HUES6 (cell line): Measurements from ENCODE around the gene LIN7B.

Experiments
- H3K27ac ChIP-seq: 2 replicates; pipeline ENCODE4 v1.7.0; 2013; ENCODE audit warnings: low read depth, mild to moderate bottlenecking, low read length, inconsistent platforms
- H3K27me3 ChIP-seq: 2 replicates; pipeline ENCODE4 v1.6.1; 2013; ENCODE audit warnings: low read length; ENCODE audit not compliant: control insufficient read depth, insufficient read depth
- H3K36me3 ChIP-seq: 2 replicates; pipeline ENCODE4 v1.6.1; 2013; ENCODE audit warnings: low read length; ENCODE audit not compliant: control insufficient read depth, insufficient read depth
- H3K4me1 ChIP-seq: 2 replicates; pipeline ENCODE4 v1.6.1; 2013; ENCODE audit warnings: low read length; ENCODE audit not compliant: control insufficient read depth, insufficient read depth
- H3K4me3 ChIP-seq: 2 replicates; pipeline ENCODE4 v1.5.1; 2013; ENCODE audit warnings: low read depth, low read length
- H3K9ac ChIP-seq: one replicate; pipeline ENCODE4 v1.6.1; 2013; ENCODE audit warnings: mild to moderate bottlenecking, low read length
- H3K9me3 ChIP-seq: 2 replicates; pipeline ENCODE4 v1.6.1; 2013; ENCODE audit warnings: low read depth, low read length; ENCODE audit not compliant: control insufficient read depth, insufficient read depth

The LIN7B gene

GRCh38 chr19:49157445-49158224 lies 43.5 kb downstream of the LIN7B start, which contains the start of gene TRPM4:
Gene TRPM4 (plus strand): TSS chr19:49157792. CDS start chr19:49157867, 75 bp downstream.
- H3K27ac ChIP-seq: no peak within 1 kb of the TSS
- no peaks in the 10 kb centered on the region for H3K9me3 ChIP-seq
- peak within 1 kb of the TSS; percentile 93 for H3K4me3 ChIP-seq

GRCh38 chr19:49160450-49161189 lies 46.5 kb downstream of the LIN7B start:
- H3K36me3 ChIP-seq: no peaks in the 10 kb centered on the region
- H3K9me3 ChIP-seq: no peaks in the 10 kb centered on the region
- H3K27me3 ChIP-seq: peaks cover 38% of the 10 kb centered on the region
- no peak overlapping the region for H3K9ac ChIP-seq
- H3K4me3 ChIP-seq: no peak overlapping the region
- peaks cover 18% of the 10 kb centered on the region for H3K4me1 ChIP-seq
- H3K27ac ChIP-seq: no peak overlapping the region

More at GRCh38 chr19:49157445-49158224, 43.5 kb downstream of the LIN7B start, which contains the start of gene TRPM4:
- peak within 1 kb of the TSS; percentile 63 for H3K9ac ChIP-seq
- no peaks in the 10 kb centered on the region for H3K36me3 ChIP-seq
- peaks cover 51% of the 10 kb centered on the region for H3K27me3 ChIP-seq
- peaks cover 19% of the 10 kb centered on the region for H3K4me1 ChIP-seq

- no peak overlapping the region for H3K4me3 ChIP-seq
- H3K36me3 ChIP-seq: no peaks in the 10 kb centered on the region
- no peak overlapping the region for H3K27ac ChIP-seq
- H3K9ac ChIP-seq: no peak overlapping the region
- H3K9me3 ChIP-seq: no peaks in the 10 kb centered on the region
- H3K27me3 ChIP-seq: peaks cover 41% of the 10 kb centered on the region
- H3K4me1 ChIP-seq: peaks cover 14% of the 10 kb centered on the region
These were observed 47.8 kb downstream of the LIN7B start for GRCh38 chr19:49161987-49162386.

- no peak overlapping the region for H3K27ac ChIP-seq
These were observed 51.1 kb downstream of the LIN7B start for GRCh38 chr19:49165111-49165750.

GRCh38 chr19:49165865-49166301 lies 51.7 kb downstream of the LIN7B start:
- Histone ChIP-seq H3K27ac (no peak overlapping the region), H3K4me1 (peaks cover 10% of the 10 kb centered on the region), H3K4me3 (peak overlapping the region; percentile 50; the same call in 1 of the 2 replicates), H3K9ac (no peak overlapping the region), H3K36me3 (no peaks in the 10 kb centered on the region), H3K9me3 (no peaks in the 10 kb centered on the region), H3K27me3 (peaks cover 26% of the 10 kb centered on the region)

More at GRCh38 chr19:49165111-49165750, 51.1 kb downstream of the LIN7B start:
- Histone ChIP-seq H3K9me3 (no peaks in the 10 kb centered on the region), H3K9ac (no peak overlapping the region), H3K36me3 (no peaks in the 10 kb centered on the region), H3K27me3 (peaks cover 26% of the 10 kb centered on the region), H3K4me3 (peak overlapping the region; percentile 50; the same call in 1 of the 2 replicates), H3K4me1 (peaks cover 10% of the 10 kb centered on the region)

GRCh38 chr19:49167857-49168409 lies 53.8 kb downstream of the LIN7B start:
- Histone ChIP-seq H3K4me3 (no peak overlapping the region), H3K4me1 (peaks cover 10% of the 10 kb centered on the region), H3K9ac (no peak overlapping the region), H3K27me3 (peaks cover 26% of the 10 kb centered on the region), H3K27ac (no peak overlapping the region), H3K36me3 (no peaks in the 10 kb centered on the region; the same call in 1 of the 2 replicates), H3K9me3 (no peaks in the 10 kb centered on the region)
